Measurements from ENCODE around the gene HOTAIR. TPM values are rescaled to one million over a fixed set of nuclear protein-coding genes. Genes with fewer than 3 reads are reported as not detected.

HOTAIR gene
- total RNA-seq, 3 donors from 2014 or later (not counting 1 experiment from before 2014, with no cell fraction given): not detected

DNA sequence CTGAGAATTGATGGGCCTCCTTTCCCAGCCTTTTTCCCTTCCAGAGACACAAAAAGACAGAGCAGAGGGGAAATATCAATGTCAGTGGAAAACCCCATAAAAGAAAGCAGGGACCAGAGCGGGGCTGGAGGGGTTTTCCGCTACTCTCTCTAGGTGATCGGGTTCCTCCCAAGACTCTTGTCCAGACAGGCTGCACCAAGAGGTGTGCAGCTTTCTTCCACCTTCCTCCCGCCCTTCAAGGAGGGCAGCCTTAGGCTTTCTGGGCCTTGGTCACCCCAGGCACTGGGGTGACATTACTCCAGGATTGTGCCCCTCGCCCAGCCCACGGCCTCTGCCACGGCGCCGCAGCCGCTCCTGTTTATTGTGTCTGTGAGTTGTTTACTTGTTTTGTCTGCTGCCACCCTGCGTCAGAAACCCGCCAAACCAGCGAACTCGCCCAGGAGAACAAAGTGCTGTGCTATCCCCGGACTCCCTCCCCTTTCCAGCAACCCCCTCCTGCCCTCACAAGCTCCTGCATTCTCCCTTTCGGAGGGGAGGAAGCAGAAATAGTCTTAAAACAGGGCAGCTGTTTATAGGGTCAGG is 46.8 kb upstream of the HOTAIR start:
- TF ChIP-seq, protein P1, sequence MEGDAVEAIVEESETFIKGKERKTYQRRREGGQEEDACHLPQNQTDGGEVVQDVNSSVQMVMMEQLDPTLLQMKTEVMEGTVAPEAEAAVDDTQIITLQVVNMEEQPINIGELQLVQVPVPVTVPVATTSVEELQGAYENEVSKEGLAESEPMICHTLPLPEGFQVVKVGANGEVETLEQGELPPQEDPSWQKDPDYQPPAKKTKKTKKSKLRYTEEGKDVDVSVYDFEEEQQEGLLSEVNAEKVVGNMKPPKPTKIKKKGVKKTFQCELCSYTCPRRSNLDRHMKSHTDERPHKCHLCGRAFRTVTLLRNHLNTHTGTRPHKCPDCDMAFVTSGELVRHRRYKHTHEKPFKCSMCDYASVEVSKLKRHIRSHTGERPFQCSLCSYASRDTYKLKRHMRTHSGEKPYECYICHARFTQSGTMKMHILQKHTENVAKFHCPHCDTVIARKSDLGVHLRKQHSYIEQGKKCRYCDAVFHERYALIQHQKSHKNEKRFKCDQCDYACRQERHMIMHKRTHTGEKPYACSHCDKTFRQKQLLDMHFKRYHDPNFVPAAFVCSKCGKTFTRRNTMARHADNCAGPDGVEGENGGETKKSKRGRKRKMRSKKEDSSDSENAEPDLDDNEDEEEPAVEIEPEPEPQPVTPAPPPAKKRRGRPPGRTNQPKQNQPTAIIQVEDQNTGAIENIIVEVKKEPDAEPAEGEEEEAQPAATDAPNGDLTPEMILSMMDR (IDR thresholded peaks at IDR 0.05): no peak
- H3K4me1 ChIP-seq (ENCODE audit: control insufficient read depth, insufficient read depth, low read length): peaks cover 26% of the 10 kb centered on the region
- H3K9me3 ChIP-seq (ENCODE audit: control insufficient read depth, insufficient read depth, low read length): no peaks in the 10 kb centered on the region
- peaks cover 48% of the 10 kb centered on the region for H3K27me3 ChIP-seq (ENCODE audit: control insufficient read depth, insufficient read depth, low read length)
- Mint-ChIP-seq H3K4me3 (no peak overlapping the region), H3K4me1 (peaks cover 14 to 23% of the 10 kb centered on the region in 2 donors), H3K36me3 (no peaks in the 10 kb centered on the region), H3K27me3 (ENCODE audit: low read depth in 2 of 2) (peaks cover 53 to 55% of the 10 kb centered on the region in 2 donors), H3K9me3 (no peaks in the 10 kb centered on the region), H3K27ac (no peak overlapping the region)
- ATAC-seq (no peak), DNase-seq (no peak)
- intact Hi-C loops (cut with micrococcal nuclease): no loop called here
- no peaks in the 10 kb centered on the region for H3K36me3 ChIP-seq (ENCODE audit: control insufficient read depth, insufficient read depth, low read length)
- H3K4me3 ChIP-seq (ENCODE audit: low read length): no peak overlapping the region
- 51% methylated on average over 12 of the region's 16 CpGs for WGBS (ENCODE audit: insufficient coverage)
- H3K27ac ChIP-seq (ENCODE audit: low read length): no peak overlapping the region

DNA sequence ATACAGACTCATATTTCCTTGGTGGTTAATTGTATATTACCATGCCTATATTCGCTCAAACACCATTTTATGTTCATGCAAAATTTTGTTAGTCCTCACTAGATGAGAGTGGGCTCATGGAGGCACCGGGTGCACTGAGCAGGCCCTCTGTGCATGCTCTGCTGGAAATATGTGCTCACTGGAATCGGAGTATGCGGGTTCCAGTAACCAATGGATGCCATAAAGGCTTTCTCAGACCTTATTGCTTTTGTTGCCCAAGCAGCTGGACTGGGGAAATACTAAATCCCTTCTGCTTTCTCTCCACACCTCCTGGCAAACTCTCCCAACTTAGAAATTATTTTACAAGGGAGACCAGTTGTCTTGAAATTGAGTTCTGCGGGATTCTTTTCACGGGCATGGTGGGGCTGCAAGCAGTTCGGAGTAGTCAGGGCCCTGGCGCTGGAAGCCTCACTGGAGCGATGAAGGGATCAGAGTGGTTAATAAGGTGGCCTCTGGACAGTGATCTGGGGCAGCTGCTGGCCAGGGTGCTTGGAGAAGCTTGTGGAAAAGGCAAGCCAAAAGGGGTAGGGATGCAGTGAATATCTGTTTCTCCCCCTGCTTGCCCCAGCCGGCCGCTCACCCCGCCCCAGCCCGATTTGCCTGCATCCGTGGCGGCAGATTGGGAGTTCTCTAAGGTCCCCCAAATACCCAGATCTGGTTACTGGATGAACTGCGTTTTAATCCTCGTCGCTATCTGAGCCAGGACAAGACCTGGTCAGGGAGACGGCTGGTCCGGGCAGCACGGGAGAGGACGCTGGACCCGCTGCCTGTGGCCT is 46.0 kb upstream of the HOTAIR start:
- Mint-ChIP-seq H3K27ac (no peak overlapping the region), H3K4me1 (peaks cover 14 to 23% of the 10 kb centered on the region in 2 donors), H3K9me3 (no peaks in the 10 kb centered on the region), H3K27me3 (ENCODE audit: low read depth in 2 of 2) (peaks cover 46 to 53% of the 10 kb centered on the region in 2 donors), H3K4me3 (no peak overlapping the region), H3K36me3 (no peaks in the 10 kb centered on the region)
- Histone ChIP-seq H3K4me3 (ENCODE audit: low read length) (no peak overlapping the region), H3K27ac (ENCODE audit: low read length) (no peak overlapping the region), H3K36me3 (ENCODE audit: control insufficient read depth, insufficient read depth, low read length) (no peaks in the 10 kb centered on the region), H3K4me1 (ENCODE audit: control insufficient read depth, insufficient read depth, low read length) (peaks cover 26% of the 10 kb centered on the region), H3K27me3 (ENCODE audit: control insufficient read depth, insufficient read depth, low read length) (peaks cover 48% of the 10 kb centered on the region), H3K9me3 (ENCODE audit: control insufficient read depth, insufficient read depth, low read length) (no peaks in the 10 kb centered on the region)
- TF ChIP-seq, protein P1 (IDR thresholded peaks at IDR 0.05): no peak
- 71% methylated on average over 23 of the region's 23 CpGs for WGBS (ENCODE audit: insufficient coverage)
- intact Hi-C loops (cut with micrococcal nuclease): no loop called here
- ATAC-seq: no peak
- no peak for DNase-seq

DNA sequence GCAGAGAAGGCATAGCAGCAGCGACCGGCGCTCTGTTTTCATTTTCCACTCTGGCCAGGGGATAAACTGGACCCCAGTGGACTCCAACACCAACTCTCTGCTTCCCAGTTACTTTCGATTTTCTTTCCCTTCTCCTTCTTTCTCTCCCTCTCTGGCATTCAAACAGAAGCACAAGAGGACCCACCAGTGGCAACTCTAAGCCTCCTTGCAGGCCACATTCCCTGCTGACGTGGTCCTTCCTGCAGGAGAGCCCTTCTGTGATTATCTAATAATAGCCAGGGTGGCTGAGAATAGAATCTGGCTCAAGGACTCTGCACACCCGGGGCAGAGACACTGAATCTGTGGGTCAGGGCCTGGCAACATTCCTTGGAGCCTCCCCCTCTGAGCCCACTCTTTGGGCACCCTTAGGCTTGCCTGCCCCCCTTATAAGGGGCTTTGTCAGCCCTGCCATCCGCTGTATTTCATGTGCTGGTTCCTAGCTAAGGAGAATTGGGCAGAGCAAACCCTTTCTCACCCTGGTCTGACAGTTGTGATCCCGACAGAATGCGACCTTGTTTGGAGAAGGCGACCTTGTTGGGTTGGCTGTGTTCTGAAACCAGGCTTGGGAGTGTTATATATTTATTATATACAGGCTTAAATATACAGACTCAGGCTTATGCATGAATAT is 45.3 kb upstream of the HOTAIR start:
- Histone ChIP-seq H3K27me3 (ENCODE audit: control insufficient read depth, insufficient read depth, low read length) (peaks cover 52% of the 10 kb centered on the region), H3K4me3 (ENCODE audit: low read length) (no peak overlapping the region), H3K27ac (ENCODE audit: low read length) (no peak overlapping the region), H3K9me3 (ENCODE audit: control insufficient read depth, insufficient read depth, low read length) (no peaks in the 10 kb centered on the region), H3K4me1 (ENCODE audit: control insufficient read depth, insufficient read depth, low read length) (peaks cover 26% of the 10 kb centered on the region), H3K36me3 (ENCODE audit: control insufficient read depth, insufficient read depth, low read length) (no peaks in the 10 kb centered on the region)
- intact Hi-C loops (cut with micrococcal nuclease): loop anchor here (10.0 kb wide), 1 partner anchor 265 kb away; the partner anchor contains the start of genes CBX5 and HNRNPA1
- WGBS (ENCODE audit: insufficient coverage): 48% methylated on average over 9 of the region's 10 CpGs
- ATAC-seq (no peak), DNase-seq (no peak)
- no peaks in the 10 kb centered on the region for H3K36me3 Mint-ChIP-seq
- peaks cover 14 to 25% of the 10 kb centered on the region in 2 donors for H3K4me1 Mint-ChIP-seq
- H3K9me3 Mint-ChIP-seq: no peaks in the 10 kb centered on the region
- H3K4me3 Mint-ChIP-seq: peak overlapping the region; percentile 74
- peaks cover 45 to 51% of the 10 kb centered on the region in 2 donors for H3K27me3 Mint-ChIP-seq (ENCODE audit: low read depth in 2 of 2)
- H3K27ac Mint-ChIP-seq: peak overlapping the region in 1 of 2 donors; percentile 37
- TF ChIP-seq, protein P1 (IDR thresholded peaks at IDR 0.05): no peak

All from natural killer cell (primary cell).